HG03457 (cell line): ENCODE measurements around the gene ZNF574.

Source experiments
- ATAC-seq: cut with Tn5 transposase; IDR thresholded peaks from one replicate; pipeline ENCODE4 v1.9.1; 2021; ENCODE audit warnings: moderate number of reproducible peaks; ENCODE audit not compliant: unreplicated experiment

The ZNF574 gene

GRCh38 chr19:42121656-42122069 lies 45.7 kb downstream of the ZNF574 start:
- no peak for ATAC-seq

GRCh38 chr19:42122691-42123607 lies 47.0 kb downstream of the ZNF574 start:
- no peak for ATAC-seq

- ATAC-seq: no peak
These were observed 47.8 kb downstream of the ZNF574 start for GRCh38 chr19:42123765-42124164.

- no peak for ATAC-seq
These were observed 48.5 kb downstream of the ZNF574 start for GRCh38 chr19:42124386-42124901.

- ATAC-seq: no peak
These were observed 49.6 kb downstream of the ZNF574 start for GRCh38 chr19:42125536-42125935.

- no peak for ATAC-seq
These were observed 50.6 kb downstream of the ZNF574 start for GRCh38 chr19:42126574-42126973.

GRCh38 chr19:42129399-42130253 lies 53.7 kb downstream of the ZNF574 start:
- ATAC-seq: peak; percentile 35

GRCh38 chr19:42130254-42130573 lies 54.2 kb downstream of the ZNF574 start:
- no peak for ATAC-seq
